ENCODE results near the gene ABL2.
"Not testable (repeated sequence)": the region's sequence is repeated elsewhere in the genome, so short reads cannot be mapped to it uniquely, and the experiment has no call there.

DNA sequence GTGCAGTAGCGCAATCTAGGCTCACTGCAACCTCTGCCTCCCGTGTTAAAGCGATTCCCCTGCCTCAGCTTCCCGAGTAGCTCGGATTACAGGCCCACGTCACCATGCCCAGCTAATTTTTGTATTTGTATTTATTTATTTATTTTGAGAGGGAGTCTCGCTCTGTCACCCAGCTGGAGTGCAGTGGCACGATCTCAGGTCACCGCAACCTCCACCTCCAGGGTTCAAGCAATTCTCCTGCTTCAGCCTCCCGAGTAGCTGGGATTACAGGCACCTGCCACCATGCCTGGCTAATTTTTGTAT is 59.1 kb downstream of the ABL2 start:
- TF ChIP-seq, protein P1, sequence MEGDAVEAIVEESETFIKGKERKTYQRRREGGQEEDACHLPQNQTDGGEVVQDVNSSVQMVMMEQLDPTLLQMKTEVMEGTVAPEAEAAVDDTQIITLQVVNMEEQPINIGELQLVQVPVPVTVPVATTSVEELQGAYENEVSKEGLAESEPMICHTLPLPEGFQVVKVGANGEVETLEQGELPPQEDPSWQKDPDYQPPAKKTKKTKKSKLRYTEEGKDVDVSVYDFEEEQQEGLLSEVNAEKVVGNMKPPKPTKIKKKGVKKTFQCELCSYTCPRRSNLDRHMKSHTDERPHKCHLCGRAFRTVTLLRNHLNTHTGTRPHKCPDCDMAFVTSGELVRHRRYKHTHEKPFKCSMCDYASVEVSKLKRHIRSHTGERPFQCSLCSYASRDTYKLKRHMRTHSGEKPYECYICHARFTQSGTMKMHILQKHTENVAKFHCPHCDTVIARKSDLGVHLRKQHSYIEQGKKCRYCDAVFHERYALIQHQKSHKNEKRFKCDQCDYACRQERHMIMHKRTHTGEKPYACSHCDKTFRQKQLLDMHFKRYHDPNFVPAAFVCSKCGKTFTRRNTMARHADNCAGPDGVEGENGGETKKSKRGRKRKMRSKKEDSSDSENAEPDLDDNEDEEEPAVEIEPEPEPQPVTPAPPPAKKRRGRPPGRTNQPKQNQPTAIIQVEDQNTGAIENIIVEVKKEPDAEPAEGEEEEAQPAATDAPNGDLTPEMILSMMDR (conservative IDR thresholded peaks at IDR 0.05 in 1 of 2, IDR thresholded peaks at IDR 0.05 in 1 of 2; ENCODE audit: extremely low read depth in 1 of 2, insufficient read depth in 1 of 2, low read depth in 1 of 2, low read length in 2 of 2) = not testable (repeated sequence)
- TF ChIP-seq EZH2 (IDR thresholded peaks at IDR 0.05; ENCODE audit: borderline replicate concordance, low read length) = not testable (repeated sequence)

Measured in mammary epithelial cell (primary cell).